ENCODE data around the gene USP53.
"Not testable (repeated sequence)": the region's sequence is repeated elsewhere in the genome, so short reads cannot be mapped to it uniquely, and the experiment has no call there.

The USP53 gene

DNA sequence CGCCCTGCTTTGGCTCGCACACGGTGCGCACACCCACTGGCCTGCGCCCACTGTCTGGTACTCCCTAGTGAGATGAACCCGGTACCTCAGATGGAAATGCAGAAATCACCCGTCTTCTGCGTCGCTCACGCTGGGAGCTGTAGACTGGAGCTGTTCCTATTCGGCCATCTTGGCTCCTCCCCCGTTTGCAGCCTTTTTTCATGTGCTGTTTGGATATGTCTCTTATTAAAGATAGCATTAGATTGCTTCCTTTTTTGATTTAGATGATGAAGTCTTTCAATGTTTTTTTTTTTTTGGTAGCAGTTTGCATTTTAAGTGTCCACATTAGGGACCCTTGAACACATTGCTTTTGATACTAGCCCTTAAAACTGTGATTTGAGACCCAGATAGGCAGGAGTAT is 67.4 kb downstream of the USP53 start:
- DNase-seq: not testable (repeated sequence)

DNA sequence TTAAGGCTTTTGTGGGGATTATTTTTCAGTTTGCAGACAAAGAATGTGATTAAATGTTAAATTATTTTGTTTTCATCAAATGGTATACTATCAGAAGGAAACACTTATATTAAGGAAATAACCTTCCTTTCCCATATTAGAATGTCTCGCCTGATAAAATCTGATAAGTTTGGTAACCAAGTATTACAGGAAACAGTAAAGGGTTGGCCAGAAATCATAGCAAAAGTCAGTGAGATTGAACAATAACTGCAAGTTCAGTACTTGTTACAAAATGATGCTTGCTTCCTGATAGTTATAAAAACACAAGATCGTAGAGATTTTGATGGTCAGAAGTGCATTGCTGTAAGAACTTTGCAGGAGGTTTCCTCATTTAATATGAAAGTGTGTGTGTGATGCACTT is 68.9 kb downstream of the USP53 start:
- DNase-seq: no peak

DNA sequence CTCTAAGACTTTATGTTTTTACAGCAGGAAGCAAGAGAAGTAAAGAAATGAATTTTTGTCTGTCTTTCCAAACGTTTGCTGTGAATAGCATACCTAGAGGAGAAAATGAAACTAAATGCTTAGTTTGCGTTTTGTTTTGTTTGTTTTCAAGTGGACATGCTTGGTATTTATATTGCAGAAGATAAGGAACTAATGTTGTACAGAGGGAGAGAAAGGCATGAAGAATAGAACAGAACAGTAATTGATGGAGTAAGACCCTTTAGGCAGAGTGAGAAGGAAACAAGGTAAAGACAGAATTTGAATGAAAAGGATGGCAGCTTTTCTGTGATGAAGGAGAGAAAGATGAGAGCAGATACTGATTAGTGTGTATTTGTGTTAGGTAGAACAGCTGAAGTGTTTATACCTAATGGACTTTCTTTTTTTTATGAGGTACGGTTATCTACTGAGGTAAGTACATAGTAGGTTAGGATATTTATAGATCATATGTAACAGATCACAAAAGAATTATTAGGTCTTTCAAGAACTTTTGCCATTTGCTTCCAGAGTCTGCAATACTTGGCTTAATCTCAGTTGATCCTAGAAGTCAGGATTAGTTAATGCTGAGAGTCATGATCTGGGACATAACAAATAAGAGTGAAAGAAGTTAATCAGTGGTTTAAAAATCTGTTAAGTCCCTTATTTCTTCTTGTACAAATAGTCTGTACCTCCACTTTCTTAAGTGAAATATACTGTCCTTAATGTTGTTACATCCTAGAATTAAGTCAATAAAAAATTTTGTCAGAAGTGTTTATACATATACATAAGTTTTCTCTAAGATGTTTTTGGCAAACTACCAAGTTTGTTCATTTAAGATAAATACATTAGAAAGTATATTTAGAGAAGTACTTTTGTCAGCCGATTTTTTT is 72.6 kb downstream of the USP53 start:
- no peak for DNase-seq

DNA sequence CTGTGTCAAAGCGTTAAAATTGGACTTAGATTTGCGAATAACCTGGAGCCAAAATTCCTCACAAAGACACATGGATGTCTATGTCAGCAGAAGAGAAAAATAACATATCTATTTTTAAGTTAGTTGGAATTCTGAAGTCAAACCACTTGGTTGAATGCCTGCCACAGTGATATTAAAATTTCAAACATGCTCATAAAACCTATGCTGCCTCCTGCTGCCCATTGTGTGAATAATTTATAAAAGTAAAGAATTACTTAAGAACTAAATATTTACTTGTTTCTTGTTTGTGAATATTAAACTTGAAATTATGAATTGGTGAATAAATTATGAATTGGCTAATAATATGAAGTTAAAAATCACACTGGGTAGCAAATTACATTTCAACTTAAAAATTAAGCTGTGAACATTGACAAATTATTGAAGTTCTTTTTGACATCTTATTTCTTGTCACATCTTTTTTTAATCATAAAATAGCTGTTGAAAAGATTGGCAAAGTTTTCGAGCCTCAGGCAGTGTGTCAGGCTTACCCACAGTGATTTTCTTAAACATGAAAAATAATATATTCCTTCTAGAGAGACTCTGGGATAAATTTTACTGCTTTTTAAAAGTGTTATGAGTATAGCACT is 74.0 kb downstream of the USP53 start:
- DNase-seq: no peak

DNA sequence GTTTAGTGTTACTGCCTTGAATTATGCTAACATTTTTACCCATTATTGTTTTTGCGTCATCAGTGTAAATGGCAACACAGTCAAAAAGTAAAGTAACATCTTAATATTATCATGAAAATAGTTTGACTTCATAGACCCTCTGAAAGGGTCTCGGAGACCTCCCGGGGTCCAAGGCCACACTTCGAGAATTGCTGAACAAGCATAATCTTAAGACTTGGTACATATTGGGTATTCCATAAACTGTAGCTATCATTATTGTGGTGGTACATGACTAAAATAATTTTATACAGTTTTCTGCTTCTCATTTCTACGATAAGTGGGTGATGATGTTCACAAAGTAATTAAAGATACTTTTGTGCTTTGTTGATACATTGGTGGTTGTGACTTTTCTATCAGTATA is 76.8 kb downstream of the USP53 start:
- no peak for DNase-seq

DNA sequence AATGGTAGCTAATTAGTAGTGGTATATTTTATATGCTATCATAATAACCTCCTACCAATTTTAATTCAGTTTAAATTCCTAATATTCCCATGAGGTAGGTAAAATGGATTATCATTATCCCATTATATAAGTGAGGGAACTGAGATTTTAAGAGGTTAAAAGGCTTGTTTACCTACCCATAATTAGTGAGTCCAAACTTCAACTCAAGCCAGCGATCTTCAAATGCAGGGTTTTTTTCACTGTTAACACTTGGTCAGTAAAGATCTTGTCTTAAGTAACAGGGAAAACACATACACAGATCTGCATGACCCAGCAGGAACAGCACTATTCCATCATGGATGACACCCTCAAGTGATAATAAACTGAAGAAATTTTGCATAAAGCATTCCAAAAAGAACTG is 78.1 kb downstream of the USP53 start:
- DNase-seq: no peak

DNA sequence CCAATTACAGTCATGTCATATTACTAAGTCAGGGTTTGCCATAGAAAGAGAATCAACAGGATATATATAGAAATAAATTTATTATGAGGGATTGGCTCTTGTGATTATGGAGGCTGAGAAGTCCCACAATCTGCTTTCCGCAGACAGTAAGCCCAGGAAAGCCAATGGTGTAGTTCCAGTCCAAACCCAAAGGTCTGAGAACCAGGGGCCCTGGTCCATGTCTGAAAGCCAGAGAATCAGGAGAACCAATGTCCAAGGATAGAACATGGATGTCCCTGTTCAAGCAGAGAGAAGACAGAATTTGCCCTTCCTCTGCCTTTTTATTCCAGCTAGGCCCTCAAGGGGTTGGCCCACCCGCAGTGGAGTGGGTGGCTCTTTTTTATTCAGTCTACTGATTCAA is 83.8 kb downstream of the USP53 start:
- no peak for DNase-seq

DNA sequence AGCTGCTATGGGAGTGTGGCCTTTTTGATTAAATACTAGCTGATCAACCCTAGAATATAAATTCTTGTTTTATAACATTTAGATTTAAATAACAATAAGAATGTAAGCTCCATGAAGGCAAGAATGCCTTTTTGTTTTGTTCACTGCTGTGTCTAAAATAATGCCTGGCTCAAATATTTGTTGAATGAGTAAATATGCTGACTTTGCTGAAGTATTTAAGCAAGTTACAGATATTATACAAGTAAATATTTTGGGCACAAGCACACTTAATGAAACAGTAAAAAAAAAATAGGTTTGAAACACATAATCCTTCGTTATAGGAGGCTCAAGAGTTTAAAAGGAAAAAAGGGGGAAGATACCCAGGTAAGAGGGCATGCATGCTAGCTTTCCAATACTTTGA is 85.3 kb downstream of the USP53 start:
- DNase-seq: no peak

DNA sequence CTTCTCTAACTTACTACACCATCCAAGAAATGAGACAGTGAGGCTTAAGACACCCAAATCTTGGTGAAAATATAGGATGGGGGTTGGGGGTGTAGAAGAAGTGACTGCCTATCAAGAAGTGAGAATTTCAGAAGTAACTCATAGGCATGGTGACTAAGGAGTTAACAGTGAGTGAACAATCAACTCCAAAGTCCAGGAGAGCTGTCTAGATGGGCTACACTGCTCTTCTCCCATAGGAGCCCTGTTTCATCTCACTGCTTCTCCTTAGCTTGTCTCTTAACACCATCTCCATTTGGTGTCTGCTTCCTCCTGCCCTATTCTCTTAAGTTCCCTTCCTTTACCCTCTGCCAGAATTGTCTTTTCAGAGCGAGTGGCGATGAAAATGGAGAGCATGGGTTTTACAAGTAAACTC is 86.8 kb downstream of the USP53 start:
- DNase-seq: no peak

DNA sequence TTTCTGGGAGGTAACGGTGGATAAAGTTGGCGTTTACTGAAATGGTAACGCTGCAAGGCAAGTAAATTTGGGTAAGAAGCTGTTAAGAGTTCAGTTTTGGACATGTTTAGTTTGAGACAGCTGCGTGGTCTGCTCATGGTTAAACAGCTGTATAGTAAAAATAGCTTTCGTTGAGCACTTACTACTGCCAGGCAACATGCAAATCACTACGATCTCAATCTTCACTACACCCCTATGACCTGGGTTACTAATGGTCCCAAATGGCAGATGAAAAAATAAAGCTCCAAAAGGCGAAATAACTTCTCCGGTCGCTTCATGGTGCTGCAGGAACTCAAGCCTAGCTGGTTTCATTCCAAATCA is 87.2 kb downstream of the USP53 start:
- DNase-seq: no peak

DNA sequence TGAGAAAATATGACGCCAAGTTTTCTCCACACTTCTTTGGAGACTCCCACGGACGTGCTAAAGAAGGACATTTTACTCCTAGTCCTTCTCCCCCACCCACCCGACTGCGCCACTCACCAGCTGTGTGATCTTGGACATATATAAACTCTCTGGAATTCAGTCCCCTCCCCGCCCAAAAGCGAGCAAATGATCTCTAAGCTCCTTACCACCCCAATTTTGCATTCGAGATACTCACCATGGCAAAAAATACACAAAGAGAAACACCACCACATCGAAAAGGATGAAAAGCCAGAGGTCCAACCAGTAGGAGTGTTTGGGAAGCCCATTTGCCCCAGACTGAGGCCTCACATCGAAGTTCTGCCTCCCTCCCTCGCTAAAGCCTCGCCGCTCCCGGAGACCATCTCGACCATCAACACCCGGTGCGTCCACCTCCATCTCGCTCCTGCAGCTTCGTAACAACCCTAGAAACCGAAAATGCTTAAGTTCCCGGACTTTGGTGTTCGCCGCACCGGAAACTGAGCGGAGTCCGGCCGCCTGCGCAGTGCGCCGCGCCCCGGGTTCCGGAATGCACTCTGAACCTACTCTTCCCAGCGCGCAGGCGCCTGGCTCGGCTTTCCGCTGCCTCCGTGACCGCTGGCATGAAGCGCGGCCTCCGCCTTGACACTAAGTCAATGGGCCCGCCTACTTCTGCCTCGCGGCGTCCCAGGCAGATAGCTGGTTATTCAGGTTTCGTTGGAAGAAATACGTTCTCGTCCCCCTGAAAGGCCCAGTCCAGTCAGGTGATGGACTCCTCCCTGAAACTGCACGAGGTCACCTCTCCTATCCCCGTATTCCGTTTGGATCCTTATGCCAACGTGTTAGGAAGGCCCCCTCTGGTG is 87.8 kb downstream of the USP53 start:
- peak; percentile 91 for DNase-seq

DNA sequence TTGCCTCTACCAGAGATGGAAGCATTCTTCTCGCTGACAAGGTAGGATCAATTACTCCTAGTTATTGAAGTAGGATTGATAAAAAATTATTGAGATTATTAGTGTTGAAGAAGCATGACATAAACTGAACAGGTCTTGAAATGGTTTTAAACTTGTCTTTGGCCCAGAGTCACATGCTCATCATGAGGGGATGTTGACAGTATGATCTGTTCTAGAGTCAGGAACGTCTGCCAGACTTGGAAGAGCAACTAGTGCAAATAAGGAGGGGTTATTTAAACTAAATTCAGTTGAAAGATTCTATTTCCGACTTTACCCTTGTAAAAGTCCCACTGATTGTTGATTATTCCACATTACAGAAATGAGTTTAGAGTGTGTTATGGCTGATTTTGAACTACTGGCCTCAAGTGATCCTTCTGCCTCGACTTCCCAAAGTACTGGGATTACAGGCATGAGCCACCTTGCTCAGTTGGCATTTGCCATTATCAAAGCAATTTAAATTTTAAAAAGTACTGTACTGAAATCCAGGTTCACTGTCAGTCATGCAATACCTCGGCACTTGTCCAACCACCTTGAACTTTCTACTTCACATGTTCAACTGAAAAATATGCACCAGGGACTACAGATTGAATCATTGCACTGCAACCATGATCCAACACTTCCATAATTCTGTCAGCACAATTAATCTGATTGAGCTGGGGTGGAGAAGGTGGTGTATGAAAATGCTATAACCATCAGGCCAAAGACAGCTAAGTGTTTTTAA is 89.7 kb downstream of the USP53 start:
- DNase-seq: no peak

DNA sequence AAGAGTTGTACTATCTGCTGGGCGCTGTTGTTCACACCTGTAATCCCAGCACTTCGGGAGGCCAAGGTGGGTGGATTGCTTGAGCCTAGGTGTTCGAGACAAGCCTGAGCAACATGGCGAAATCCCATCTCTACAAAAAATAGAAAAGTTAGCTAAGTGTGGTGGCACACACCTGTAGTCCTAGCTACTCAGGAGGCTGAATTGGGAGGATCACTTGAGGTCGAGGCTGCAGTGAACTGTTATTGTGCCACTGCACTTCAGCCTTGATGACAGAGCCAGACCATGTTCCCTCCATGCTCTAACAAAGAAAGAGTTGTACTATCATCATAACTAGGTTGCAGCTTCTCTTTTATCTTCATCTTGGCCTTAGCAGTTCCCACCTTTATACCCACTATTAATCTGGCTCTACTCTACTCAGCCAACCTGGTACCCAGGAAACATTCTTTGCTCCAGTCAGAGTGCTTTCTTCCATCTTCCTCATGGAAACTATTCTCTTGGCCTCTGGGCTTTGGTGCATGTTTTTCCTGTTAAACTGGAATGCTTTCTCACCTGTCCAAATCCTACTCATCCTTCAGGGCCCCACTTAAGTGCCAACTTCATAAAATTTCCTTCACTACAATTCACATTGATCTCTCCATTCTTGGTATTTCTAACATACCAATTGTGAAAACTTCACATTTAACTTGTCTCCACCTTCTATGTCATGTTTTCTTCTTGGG is 91.2 kb downstream of the USP53 start:
- DNase-seq: no peak

DNA sequence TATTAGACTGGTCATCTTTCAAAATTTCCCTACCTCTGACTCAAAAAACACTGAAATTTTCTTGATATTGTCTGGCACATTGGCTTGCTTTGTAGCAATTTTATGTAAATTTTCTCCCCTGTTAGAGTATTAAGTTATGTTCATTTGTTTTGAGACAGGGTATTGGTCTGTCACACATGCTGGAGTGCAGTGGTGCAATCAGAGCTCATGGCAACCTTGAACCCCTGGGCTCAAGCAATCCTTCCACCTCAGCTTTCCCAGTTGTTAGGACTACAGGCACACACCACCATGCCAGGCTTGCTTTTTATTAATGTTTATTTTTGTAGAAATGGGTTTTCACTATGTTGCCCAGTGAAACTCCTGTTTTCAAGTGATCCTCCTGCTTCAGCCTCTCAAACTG is 91.9 kb downstream of the USP53 start:
- DNase-seq: no peak

DNA sequence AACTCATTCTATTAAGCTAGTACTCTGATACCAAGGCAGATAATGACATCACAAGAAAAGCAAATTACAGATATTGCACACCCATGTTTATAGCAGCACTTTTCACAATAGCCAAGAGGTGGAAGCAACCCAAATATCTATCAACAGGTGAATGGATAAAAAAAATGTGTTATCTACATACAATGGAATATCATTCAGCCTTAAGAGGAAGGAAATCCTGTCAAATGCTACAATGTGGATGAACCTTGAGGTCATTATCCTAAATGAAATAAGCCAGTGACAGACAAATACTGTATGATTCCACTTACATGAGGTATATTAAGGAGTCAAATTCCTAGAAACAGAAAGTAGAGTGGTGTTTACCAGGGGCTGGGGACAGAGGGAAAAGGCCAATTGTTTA is 95.1 kb downstream of the USP53 start:
- DNase-seq: no peak

DNA sequence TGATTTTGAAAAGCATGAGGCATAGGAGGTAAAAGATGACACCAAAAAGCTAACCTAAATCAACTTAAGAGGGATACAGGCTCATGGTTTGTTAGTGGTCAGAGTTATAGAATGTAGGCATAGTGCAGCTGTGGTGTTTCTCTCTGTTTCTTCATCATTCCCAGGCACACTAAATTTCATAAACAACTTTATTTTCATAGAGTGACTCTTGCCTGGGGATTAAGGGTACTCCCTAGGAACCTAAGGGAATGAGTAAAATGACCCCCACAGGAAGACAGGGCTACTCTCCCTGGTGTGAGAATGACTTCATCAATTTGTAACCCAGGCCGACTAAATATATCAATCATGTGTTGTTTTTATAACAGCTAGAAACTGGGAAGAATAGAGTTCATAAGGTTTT is 98.3 kb downstream of the USP53 start:
- DNase-seq: no peak

DNA sequence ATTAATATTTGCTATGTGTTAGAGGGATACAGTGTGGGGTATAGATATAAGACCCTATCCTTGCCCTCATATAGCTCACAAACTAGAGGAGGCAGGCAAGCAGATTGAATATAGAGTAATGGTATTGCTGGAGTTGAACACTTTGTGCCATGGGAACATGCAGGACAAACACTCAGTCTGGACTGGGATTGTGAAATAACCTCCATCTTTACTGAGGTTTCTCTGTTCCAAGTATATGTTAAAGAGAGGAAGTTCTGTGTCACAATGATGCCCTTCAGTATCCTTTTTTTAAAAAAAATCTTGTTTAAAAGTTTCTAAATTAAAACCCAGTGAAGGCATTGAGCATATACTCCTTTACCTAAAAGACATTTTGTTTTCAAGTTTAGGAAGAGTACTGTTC is 100.7 kb downstream of the USP53 start:
- DNase-seq: no peak

DNA sequence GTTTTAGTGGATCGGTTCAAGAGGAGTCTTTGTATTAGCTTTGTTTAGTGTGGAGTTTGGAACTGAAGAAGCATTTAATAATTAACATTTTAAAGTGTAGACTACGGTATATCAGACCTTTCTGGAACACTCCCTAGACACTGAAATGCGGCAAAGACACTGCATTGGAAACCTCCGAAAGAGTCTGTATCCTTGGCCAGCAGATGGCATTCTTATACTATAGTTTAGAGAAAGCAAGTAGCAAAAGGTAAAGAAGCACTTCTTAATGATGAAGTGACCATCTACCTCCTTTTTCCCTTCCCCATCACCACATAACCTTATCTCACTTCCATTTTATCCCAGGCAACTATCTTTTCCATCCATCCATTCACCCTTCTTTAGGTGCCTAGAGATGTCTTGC is 101.8 kb downstream of the USP53 start:
- no peak for DNase-seq

DNA sequence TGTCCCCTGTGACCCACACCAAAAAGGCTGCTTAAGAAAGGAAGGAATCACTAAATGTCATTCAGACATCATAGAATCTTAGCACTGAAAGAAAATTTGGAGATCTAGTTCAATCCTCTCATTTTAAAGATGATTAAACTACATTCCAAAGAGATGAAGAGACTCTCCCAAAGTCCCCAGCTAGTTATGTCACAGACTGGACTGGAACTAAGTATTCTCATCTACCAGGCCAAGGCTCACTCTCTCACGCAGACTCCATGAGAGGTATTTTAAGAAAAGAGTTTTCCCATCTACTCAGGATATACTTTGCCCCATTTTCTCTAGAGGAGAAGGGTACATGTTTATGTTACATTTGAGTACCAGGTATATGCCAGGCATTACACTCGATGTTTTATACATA is 102.5 kb downstream of the USP53 start:
- no peak for DNase-seq

DNA sequence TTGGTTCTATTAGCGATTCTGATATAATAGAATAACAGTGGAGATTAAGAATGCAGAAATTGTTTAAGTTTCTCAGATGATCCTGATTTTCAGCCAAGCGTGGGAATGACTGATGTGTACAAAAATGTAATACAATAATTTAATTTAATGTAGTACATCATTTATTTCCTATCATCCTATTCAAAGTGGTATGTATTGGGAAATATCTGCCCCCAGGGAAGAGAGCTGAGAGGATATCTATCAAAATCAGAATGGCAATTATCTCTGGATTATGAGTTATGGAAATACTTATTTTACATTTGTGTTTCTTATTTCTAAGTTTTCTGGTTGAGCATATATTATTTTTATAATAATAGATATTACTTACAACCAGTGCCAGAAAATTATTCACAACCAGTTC is 105.5 kb downstream of the USP53 start:
- DNase-seq: no peak

DNA sequence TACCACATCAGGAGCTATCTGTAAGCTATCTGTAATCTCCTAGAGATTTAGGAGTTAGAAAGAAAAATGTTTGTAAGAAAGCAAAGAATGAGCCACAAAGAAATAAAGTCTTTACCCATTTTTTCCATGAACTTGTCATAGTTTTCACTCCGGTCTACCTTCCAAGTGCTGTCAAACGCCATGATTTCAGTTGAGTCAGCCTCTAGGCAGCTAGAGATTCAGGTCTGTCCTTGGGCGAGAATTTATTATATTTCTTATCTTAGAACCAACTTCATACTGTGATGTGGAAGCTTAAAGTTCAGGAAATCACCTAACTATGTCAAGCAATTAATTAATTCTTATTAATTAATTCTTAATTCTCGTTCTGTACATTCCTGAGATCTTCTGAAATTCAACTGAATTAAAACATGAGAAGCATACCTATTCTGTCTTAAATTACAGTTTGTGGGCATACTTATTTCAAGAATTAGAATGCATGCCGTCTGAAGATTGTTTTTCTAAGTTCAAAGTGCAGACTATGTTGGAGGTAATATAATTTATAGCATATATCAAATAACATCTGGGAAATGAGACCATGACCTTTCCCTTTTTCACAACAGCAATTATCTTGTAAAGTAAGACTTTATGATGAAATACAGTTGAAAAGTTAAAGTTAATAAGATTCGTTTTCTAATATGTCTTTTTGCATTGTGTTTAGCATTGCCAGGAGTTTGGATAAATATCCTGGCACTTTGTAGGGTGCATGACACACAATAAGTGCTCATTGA is 109.6 kb downstream of the USP53 start, which contains the start of gene FABP2:
Gene FABP2, minus strand, starts transcription at position 218 of the 767 bp plus-strand sequence. Its CDS starts 36 bp downstream, at position 182.
- no peak for DNase-seq
